NCI-H1694 treated with DMSO at 0.1 percent for 48 hours (cell line): ENCODE data around the gene NRIP1.

Experiments
- DNase-seq: peaks from one replicate; lab custom pipeline; 2025; lab: John Stamatoyannopoulos, UW

NRIP1 gene

GRCh38 chr21:15007716-15008296 is 57.0 kb downstream of the NRIP1 start:
- DNase-seq, result no peak

GRCh38 chr21:15006594-15007230 is 58.1 kb downstream of the NRIP1 start:
- DNase-seq, result no peak

GRCh38 chr21:15005391-15005790 is 59.4 kb downstream of the NRIP1 start:
- no peak for DNase-seq

GRCh38 chr21:15004721-15005370 is 60.0 kb downstream of the NRIP1 start:
- DNase-seq, result no peak

- no peak for DNase-seq
Observed at GRCh38 chr21:15003463-15004135, 61.2 kb downstream of the NRIP1 start.

- DNase-seq, result no peak
Observed at GRCh38 chr21:15001857-15002606, 62.8 kb downstream of the NRIP1 start.

- DNase-seq, result no peak
Observed at GRCh38 chr21:15001113-15001512, 63.7 kb downstream of the NRIP1 start.

GRCh38 chr21:15000081-15000480 is 64.7 kb downstream of the NRIP1 start:
- DNase-seq, result no peak

- DNase-seq, result no peak
Observed at GRCh38 chr21:14998784-14999183, 66.0 kb downstream of the NRIP1 start.

- no peak for DNase-seq
Observed at GRCh38 chr21:14998336-14998735, 66.5 kb downstream of the NRIP1 start.

GRCh38 chr21:14995695-14996490 is 68.9 kb downstream of the NRIP1 start:
- no peak for DNase-seq

- DNase-seq, result no peak
Observed at GRCh38 chr21:14995226-14995625, 69.6 kb downstream of the NRIP1 start.

GRCh38 chr21:14993115-14993514 is 71.7 kb downstream of the NRIP1 start:
- DNase-seq, result no peak

GRCh38 chr21:14991957-14992356 is 72.8 kb downstream of the NRIP1 start:
- DNase-seq, result no peak

- no peak for DNase-seq
Observed at GRCh38 chr21:14989359-14989758, 75.4 kb downstream of the NRIP1 start.

GRCh38 chr21:14988760-14989159 is 76.0 kb downstream of the NRIP1 start:
- no peak for DNase-seq

GRCh38 chr21:14987370-14988170 is 77.2 kb downstream of the NRIP1 start:
- no peak for DNase-seq

- no peak for DNase-seq
Observed at GRCh38 chr21:14985306-14985705, 79.5 kb downstream of the NRIP1 start.

- DNase-seq, result no peak
Observed at GRCh38 chr21:14982336-14982735, 82.5 kb downstream of the NRIP1 start.

GRCh38 chr21:14981246-14981645 is 83.6 kb downstream of the NRIP1 start:
- no peak for DNase-seq

GRCh38 chr21:14979264-14979663 is 85.5 kb downstream of the NRIP1 start:
- no peak for DNase-seq
